Measurements from ENCODE around the gene CYTH3.

Gene CYTH3

GRCh38 chr7:6117533-6117932 is 154.9 kb downstream of the CYTH3 start:
- DNase-seq (ENCODE audit: low spot score): no peak
- TF ChIP-seq CTCF (IDR thresholded peaks at IDR 0.05; ENCODE audit: extremely low read depth, missing control alignments): no peak

GRCh38 chr7:6116211-6116610 is 156.2 kb downstream of the CYTH3 start:
- no peak for DNase-seq (ENCODE audit: low spot score)
- no peak for TF ChIP-seq CTCF (IDR thresholded peaks at IDR 0.05; ENCODE audit: extremely low read depth, missing control alignments)
